HG03196 (cell line): Measurements from ENCODE around the gene GLRA3.
"Not testable (repeated sequence)": the region's sequence is repeated elsewhere in the genome, so short reads cannot be mapped to it uniquely, and the experiment has no call there.

Source experiments
- ATAC-seq: cut with Tn5 transposase; IDR thresholded peaks from one replicate; pipeline ENCODE4 v1.9.1; 2021; ENCODE audit not compliant: unreplicated experiment

GLRA3 gene

DNA sequence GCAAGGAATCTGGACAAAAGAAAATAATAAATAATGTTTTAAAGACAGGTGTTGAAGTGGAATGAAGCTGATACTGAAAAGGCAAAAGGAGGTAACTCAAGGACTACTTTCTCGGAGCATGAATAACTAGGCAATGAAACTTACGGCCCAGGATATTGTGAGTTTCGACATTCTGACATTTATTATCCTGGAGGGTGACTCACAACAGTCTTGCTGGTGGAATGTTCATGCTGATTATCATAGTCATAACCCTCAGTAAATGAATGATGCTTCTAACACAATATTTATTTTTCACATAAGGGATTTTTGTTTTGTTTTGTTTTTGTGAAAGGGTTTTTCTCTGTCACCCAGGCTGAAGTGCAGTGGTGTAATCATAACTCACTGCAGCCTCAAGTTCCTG, 159.8 kb downstream of the GLRA3 start:
- no peak for ATAC-seq

DNA sequence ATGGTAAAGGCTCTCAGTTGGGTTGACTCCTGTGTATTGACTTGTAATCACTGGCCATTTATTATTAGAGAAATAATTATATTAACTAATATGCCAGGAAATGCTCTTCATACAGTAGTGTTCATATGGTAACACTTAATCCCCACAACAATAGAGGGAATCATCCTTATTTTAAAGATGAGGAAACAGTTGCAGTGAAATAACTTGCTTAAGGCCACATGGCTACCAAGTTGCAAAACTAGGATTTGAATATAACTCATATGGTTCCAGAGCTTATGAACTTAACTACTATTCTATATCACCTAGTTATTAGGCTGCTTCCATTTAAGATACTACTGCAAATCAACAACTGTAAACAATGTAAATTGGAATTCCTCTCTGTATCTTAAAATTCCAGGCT, 163.2 kb downstream of the GLRA3 start:
- ATAC-seq = no peak

DNA sequence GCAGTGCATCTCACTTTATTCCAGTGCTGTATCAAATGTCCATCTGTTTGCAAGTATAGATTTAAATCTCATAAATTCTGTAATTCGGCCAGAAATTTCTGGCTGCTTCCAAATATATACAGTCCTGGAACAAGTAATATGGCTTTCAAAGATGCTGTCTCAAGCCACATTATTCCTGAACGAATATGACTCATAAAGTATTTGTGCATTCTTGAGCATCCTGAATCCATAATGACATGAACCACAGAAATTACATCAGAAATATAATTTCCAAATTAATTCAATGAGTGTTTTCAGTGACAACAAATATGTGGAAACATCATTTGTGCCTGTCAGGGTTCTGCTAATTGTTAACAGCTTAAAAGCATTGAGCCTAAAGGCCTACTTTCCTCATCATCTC, 165.8 kb downstream of the GLRA3 start:
- no peak for ATAC-seq

DNA sequence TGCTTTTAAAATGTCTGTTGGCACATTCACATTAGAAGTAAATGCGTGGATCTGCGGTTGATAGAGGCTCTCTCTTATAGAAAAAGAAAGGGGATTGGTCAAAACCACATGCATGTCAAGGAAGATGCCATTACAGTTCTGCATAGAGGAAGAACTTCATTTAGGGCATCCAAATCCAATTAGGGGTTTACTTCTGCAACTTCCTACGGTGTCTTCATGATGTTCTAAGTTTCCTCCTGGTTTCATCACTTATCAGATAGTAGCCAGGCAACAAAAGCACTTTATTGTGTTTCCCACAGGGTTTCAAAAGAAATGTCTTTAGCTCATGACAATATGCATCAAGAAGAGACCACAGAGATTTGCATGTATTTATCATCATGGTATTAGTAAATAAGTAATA, 170.8 kb downstream of the GLRA3 start:
- no peak for ATAC-seq

- no peak for ATAC-seq
Observed at GRCh38 chr4:174657472-174657871, 171.6 kb downstream of the GLRA3 start.

- ATAC-seq = no peak
Observed at GRCh38 chr4:174654634-174655033, 174.4 kb downstream of the GLRA3 start.

GRCh38 chr4:174650711-174651355, 178.2 kb downstream of the GLRA3 start:
- ATAC-seq = no peak

DNA sequence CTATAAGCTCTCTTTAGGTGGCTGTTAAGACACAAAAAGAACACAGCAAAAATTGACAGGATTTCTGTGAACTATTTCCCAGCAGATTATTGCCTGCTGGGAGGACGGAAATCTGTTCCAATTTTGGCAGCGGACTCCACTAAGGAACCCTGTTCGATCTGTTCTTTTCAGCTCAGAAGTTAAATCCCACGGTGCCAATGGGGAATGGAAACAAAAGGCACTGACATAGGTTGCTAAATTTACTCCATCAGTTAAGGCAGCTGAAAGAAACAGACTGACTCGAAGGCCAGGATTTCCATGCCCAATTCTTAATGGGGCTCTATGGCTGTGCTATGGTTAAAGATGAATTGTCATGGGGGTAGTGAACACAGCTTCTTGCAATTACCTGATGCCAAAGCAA, 180.2 kb downstream of the GLRA3 start:
- ATAC-seq = no peak

GRCh38 chr4:174646326-174646725, 182.7 kb downstream of the GLRA3 start:
- no peak for ATAC-seq

GRCh38 chr4:174640146-174640545, 188.9 kb downstream of the GLRA3 start:
- no peak for ATAC-seq

DNA sequence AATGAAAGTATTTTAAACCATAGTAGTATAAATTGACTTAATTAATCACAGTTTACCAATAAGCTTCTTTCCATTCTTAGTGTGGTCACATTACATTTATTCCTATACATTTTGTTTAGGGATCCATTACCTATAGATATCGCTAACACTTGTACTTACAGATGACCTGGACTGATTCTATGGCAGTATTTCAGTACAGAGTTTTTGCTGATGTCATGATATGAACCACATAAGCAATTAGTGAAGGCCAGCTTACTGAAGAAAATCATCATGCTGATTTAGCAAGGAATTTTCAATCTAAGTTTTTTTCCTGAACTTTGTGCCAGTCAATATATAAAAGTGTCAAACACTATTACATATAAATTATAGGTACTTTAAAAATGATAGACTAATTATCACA, 193.3 kb downstream of the GLRA3 start:
- no peak for ATAC-seq

- no peak for ATAC-seq
Observed at GRCh38 chr4:174633399-174633798, 195.6 kb downstream of the GLRA3 start.

DNA sequence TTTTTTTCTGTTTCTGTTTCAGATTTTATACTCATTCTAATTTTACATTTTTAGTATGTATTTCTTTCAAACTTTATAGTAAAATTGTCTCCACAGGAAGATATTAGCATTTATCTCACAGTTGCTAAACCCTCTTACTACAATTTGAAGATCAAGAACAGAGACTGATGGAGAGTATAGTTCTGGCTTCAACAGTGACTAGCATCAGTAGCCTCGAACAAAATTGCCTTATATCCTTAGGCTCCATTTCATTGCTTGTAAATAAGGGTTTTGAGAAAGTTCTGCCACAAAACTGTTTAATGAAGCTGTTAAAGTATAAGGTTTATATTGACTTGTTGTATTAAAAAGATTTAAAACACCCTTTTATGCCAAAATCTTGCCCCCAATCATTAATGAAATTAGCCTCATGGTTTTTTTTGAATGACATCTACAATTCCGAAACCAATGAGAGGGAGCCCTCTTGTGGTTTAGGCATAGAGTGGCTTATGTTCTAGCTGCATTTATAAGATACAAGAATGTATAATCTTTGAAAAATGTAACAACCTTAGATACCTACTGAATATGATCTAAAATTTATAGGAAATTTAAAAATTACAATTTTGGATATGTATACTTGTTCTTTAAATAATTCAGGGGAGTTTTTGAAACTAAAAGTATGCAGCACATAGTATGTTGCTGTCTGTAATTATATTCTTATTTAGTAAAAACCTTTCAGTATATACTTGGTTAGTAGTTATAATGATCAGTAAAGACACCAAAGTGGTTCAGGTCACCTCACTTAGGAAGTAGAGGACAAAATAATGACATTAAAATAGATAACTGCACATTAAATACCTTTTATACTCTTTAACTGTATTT, 196.9 kb downstream of the GLRA3 start:
- ATAC-seq = peak; percentile 60

DNA sequence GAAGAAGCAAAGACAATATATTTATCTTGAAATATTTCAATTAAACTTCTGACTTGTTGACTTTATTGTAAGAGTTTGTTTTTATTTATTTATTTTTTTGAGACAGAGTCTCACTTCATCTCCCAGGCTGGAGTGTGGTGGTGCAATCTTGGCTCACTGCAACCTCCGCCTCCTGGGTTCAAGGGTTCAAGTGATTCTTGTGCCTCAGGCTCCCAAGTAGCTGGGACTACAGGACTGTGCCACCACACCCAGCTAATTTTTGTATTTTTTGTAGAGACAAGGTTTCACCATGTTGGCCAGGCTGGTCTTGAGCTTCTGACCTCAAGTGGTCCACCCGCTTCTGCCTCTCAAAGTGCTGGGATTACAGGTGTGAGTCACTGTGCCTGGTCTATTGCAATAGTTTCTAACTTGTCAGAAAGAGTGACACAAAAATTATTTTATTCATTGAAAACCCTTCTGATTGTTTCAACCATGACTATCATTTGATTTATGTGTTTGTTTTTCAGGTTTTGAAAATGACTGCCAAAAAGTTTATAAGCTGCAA, 199.1 kb downstream of the GLRA3 start:
- not testable (repeated sequence) for ATAC-seq

DNA sequence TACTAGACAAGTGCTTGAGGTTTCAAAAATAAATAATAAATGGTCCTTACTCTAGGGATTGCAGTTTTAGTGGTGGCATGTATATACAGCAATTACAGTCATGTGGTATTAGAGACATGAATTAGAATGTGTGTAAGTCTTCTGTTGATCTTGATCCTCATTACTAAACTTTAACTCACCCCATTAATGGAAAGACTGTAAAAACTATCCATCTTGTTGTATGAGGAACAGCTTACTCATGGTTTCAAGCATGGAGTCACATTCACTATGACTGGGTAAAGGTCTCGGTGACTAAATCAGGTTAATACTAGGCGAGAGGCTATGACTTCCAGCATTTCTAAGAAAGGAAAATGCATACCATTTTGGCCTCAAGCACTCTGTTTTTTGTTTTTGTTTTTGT, 199.8 kb downstream of the GLRA3 start:
- no peak for ATAC-seq

GRCh38 chr4:174628191-174628590, 200.9 kb downstream of the GLRA3 start:
- ATAC-seq = no peak

DNA sequence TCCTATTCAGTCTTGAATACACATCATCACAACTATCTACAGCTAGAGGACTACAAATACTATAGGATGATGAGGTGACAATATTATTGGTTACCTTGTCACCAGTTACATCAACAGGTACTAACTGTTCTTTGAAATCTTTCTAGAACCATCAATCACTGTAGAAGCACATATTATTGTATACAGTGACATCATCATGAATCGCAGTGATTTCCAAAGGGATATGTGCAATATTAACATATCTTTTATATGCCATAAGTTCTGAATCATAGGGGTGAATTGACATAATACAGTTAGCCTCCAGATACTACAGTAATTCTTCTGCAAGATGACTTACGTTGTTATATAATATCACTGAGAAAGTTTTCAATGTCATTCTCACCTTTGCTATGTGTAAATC, 201.6 kb downstream of the GLRA3 start:
- no peak for ATAC-seq

DNA sequence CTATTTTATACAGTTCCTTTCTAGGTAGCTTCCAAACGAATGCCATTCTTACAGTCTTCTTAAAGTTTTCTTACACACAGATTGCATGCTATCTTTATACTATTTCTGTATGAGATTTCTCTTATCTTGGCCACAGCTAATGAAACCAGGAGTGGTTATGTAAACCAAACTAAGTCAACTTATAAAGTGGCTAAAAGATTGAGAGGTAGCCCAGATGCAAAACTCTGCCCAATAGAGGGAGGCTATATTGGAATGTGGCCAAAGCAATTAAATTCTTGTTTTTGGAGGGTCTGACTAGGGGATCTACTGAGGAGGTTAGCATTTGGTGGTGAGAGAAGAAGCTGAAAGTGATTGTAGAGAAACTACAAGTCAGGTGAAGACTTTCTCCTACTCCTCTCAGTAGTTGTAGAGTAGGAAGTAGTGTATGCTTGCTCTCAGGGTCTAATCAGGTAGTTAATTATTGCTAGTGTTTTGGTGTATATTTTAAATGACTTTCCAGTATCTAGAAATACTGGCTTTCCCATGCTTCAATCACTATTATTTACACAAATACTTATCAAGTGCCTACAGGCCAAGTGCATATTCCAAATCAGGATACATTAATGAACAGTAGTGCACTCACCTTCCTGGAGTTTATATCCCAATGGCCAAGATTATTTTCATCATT, 202.6 kb downstream of the GLRA3 start:
- ATAC-seq = no peak

GRCh38 chr4:174616661-174617060, 212.4 kb downstream of the GLRA3 start:
- ATAC-seq = no peak

DNA sequence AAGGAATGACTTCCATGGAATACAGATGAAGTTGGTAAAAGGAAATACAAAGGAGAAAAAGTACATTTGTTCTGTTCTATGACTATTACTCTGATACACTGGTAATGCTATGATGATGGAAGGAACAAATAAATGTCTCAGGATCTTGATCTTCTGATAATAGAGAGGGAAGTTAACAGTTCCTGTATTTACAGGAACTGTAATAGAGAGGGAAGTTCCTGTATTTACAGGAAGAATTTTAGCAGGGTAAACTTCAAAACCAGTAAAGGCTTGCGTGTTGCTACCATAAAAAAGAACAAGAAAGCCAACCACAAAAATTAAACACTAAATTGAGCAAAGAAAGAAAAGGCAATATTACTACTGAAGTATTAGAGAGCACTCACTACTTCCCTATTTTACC, 215.1 kb downstream of the GLRA3 start:
- no peak for ATAC-seq

- ATAC-seq = no peak
Observed at GRCh38 chr4:174611792-174612191, 217.3 kb downstream of the GLRA3 start.

- ATAC-seq = no peak
Observed at GRCh38 chr4:174607792-174608191, 221.3 kb downstream of the GLRA3 start.
